Uterus (tissue), 2 donors: ENCODE data around the gene PDZD8.

Experiments
- CTCF ChIP-seq, 4 experiments: fragments of 200-600 bp in 2 of 4; fragments of 450-650 bp in 2 of 4; sonication (generic) in 2 of 4; IDR thresholded peaks; one replicate each; pipeline ENCODE4 v1.5.1; 2016 to 2019; ENCODE audit warnings: antibody characterized with exemption in 4 of 4, mild to moderate bottlenecking in 2 of 4, moderate library complexity in 1 of 4
- POLR2A ChIP-seq, 2 donors: fragments of 450-650 bp; IDR thresholded peaks; one replicate each; pipeline ENCODE4 v1.6.1; 2016; ENCODE audit warnings: antibody characterized with exemption in 2 of 2, mild to moderate bottlenecking in 1 of 2, moderate library complexity in 1 of 2

GRCh38 chr10:117246997-117247671 lies 128.1 kb downstream of the PDZD8 start:
- TF ChIP-seq CTCF (IDR thresholded peaks at IDR 0.05) (no peak), POLR2A (IDR thresholded peaks at IDR 0.05) (no peak)
